Islet precursor cell (in vitro differentiated cells): ENCODE results near the gene DOCK8.

Experiments
- DNase-seq: peaks from one replicate; pipeline ENCODE4 v3.0.0-alpha.2; 2018

DOCK8 gene

DNA sequence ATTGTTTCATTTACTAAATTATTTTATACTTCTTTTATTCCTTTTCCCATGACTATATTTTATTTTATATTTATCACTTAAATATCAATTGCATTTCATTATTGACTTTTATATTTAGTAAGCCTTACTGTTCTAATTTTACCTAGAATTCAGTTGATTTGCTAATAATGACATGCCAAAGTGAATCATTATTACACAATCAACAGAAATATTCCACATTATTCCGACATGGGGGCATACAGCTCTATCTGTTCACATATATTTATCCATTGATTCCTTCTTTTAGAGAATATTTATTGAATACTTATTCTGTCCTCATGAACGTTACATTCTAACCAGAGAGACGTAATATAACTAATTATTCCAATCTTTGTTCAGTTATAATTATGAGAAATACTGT, 221.8 kb downstream of the DOCK8 start:
- no peak for DNase-seq

DNA sequence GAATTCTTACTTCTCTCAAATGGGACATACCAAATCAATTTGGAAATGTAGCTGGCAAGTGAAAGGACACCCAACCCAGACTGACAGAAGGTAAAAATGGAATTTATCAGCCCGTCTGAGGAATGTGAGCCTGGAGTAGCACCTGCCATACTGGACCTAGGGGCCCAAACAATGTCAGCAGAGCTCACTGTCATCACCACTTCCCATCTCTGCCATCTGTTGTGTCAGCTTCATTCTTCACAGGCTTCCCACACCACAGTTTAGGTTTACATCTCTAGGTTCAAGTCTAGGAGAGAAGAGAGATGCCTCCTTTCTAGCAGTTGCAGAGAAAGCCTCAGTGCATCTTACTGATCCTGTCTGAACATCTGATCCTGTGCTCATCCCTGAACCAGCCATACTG, 222.4 kb downstream of the DOCK8 start:
- no peak for DNase-seq

DNA sequence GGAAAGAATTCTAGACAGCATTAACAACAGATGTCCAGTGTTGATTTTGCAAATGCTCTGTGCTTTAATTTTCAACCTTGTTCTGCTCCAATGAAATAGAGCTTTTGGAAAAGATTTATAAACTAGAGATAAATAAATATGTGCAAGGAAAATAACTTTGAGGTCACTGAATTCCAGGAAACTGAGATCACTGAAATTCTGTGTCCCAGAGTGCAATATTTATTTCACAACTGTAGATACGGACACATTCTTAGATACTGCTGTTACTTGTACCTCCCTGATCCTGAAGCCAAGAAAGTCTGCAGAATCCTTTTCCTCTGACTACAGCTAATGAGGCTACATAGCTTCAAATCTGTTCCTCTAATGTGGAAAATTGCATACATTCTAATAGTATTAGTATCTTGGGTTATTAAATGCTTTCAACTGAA, 222.9 kb downstream of the DOCK8 start:
- no peak for DNase-seq

DNA sequence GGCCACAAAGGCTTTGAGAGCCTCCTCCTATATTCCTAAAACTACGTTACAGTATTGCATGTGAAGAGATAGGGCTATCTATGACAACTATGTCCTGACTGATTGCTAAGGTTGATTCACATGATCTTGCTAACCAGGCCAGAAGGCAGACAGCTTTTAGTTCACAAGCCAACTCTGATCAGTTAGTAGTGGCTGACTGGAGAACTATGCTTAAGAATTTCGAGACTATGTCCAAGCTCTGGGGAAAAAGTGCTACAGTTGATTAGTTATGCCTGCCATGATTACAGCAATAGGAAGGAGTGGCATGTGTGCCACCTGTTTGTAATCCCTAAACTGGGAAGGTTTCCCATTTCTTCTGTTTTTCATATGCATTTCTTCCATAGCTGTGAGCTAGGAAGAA, 223.4 kb downstream of the DOCK8 start:
- no peak for DNase-seq

DNA sequence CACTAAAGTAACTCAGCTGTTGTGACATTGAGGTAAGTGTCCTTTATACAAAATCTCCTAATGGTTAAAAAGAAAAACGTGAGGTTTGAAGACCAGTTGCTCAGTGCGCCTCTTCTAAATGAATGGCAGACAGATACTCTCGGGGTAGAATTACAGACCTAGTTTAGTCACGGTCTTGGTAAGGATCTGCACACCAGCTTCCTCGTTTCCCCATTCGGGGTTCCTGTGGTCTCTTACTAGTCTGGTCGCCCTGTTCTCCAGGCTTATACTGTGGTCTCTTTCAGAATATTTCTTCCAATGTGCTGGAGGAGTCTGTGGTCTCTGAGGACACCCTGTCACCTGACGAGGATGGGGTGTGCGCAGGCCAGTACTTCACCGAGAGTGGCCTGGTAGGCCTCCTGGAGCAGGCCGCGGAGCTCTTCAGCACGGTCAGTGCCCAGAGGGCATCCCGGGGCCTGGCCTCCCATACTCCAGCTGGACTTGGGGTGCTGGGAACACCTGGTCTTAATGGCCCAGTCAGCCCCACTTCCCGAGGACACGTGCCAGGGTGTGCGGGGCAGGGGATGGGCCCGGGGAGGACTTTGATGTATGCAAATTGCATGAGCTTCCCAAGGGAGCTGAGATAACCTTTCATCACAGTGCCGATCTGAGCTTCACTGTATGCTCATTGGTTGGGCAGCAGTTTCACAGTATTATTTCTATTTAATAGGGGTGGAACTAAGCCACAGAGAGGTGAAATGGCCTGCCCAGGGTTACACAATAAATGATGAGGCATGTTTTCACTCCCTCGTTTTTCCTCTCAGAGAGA, 224.5 kb downstream of the DOCK8 start:
- DNase-seq = no peak

DNA sequence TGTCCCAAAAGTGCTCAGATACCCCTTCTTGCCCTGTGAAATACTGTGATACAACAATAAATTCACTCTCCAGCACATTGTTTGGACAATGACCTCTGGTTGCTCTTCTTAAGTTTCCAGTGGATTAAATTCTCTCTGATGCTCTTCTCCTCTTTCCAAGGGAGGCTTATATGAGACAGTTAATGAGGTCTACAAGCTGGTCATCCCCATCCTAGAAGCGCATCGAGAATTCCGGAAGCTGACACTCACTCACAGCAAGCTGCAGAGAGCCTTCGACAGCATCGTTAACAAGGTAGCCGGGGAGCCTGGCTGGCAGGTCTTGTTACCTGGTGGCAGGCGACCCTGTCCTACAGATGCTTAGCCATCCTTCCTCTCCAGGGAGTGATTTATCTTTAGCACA, 226.5 kb downstream of the DOCK8 start:
- DNase-seq = no peak

DNA sequence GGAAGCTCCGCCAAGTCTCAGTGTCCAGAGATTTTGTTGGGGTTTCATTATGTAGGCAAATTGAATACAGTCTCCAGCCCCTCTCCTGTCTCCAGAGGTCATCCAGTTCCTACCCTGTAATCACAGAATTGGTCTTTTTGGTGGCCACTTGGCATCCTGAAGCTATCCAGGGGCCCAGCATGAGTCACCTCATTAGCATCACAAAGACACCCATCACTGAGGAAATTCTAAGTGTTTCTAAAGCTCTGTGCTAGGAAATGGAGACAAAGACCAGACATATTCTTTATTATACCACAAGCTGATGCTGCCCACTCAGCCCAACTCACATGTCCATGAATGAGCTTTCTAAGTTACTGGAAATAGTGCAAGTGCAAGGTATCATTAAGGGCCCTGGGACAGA, 229.9 kb downstream of the DOCK8 start:
- DNase-seq = peak; percentile 64

DNA sequence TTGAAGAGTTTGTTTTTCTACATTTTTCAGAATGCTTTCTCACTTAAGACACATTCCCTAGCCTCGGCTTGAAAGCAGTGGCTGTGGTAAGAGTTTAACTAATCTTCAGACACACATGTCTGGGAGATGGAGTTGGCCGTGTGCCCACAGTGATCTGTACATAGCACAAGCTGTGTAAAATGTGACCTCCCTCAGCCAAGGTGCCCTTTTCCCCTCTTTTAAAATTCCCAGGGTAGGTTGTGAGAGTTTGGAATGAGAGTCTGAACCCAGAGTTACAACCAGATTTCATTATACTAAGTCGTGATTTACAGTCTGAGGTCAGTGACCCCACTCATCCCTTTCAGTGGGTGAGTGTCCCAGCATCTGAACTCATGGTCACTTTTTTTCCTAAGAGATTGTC, 230.4 kb downstream of the DOCK8 start:
- no peak for DNase-seq

DNA sequence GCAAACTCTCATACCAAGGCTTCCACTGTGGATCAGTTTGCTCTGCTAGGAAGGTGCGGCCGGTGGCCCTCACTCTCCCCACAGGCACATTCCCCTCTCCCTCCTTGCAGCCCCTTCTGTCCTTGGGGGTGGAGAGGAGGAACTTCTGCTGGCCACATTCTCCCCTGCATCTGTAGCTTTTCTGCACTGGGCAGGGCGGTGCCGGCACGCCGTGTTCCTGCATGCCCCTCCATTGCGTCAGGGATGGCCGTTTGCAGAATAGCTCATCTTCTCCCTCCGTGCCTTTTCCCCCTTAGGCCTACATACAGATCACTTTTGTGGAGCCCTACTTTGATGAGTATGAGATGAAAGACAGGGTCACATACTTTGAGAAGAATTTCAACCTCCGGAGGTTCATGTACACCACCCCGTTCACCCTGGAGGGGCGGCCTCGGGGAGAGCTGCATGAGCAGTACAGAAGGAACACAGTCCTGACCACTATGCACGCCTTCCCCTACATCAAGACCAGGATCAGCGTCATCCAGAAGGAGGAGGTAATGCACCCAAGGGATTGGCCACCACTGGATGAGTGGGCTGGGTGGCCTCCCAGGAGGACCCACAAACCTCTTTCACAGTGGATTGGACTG, 231.5 kb downstream of the DOCK8 start:
- DNase-seq = no peak

DNA sequence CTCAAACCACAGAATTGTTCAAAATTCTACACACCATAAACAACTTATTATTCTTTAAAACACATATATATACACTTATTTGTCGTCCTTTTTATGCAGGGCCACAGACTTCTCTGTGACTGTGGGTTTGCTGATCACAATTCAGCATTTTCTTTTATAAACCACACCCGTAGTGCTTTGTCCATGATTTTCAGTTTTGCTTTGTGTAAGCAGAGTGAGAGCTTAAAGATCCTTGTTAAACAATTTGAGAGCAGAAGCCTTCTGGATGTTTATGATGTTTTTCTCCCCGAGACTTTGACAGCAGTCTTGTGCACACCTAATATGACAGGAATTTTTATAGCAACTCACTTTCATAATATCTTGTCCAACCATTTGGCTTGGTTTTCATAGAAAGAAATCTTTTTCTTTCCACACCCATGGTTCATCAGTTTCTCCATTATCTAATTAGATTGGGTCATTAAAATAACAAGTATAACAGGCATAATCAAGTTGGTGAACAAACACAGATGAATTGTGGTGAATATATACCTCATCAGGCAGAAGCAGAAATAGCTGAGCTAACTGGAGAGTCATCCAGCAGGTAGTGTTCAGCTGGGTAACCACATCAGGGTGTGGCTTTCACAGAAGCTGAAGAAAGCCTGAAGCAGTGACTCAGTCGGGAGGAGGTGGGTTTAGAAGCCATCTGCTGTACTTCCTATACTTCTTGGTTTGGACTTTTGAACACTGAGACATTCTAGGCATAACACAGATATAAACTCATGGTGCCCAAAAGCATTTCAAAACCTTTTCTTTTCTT, 232.8 kb downstream of the DOCK8 start:
- peak; percentile 70 for DNase-seq

DNA sequence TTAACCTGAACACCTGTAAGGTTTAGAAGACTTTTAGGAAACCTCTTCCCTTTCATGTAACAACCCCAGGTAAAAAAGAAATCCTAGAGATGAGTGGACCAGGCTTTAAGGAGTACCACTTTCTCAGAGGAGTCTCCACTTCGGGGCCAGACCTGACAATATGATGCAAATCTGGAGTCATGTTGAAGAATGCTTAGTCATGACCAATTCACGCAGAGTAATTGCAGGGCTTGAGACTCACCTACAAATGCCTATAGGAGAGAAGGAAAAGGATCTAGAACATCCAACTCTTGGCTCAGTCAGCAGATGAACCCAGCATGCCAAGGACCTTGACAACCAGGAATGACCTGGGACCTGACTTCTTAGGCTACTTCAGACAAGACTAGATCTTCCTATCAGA, 235.4 kb downstream of the DOCK8 start:
- no peak for DNase-seq

DNA sequence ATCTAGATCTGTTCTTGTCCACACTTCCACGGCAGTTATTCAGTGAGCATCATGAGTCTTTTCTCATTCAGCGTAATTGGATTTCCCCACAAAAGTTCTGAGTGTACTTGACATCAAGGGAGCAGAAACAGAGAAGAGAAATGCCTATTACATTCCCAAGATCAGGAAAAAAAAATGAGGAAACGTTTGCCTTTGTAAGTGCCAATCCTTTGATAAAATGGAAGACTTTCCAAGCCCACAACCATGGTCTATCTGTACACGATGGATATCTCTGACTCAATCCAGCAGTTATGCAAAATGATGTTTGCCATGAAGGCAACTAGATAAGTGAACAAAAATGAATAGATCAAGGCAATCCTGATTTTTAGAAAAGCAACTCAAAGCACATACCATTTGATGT, 235.9 kb downstream of the DOCK8 start:
- no peak for DNase-seq

DNA sequence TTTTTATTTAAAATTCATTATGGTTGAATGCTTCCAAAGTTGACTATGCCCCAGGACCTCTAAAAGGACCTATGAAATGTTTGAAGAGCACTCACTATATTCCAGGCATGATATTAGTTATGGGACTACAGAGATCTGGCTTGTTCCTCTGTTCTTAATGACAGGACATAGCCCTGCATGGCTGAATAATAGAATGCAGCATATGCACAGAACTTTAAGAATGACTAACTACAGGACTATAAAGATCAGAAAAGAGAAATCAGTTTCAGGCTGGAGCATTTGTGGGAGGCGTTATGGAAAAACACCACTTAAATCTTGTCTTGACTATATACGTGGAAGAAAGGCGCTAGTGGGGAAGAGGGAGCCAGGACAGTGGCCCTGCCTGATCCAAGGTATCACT, 239.2 kb downstream of the DOCK8 start:
- DNase-seq = no peak

DNA sequence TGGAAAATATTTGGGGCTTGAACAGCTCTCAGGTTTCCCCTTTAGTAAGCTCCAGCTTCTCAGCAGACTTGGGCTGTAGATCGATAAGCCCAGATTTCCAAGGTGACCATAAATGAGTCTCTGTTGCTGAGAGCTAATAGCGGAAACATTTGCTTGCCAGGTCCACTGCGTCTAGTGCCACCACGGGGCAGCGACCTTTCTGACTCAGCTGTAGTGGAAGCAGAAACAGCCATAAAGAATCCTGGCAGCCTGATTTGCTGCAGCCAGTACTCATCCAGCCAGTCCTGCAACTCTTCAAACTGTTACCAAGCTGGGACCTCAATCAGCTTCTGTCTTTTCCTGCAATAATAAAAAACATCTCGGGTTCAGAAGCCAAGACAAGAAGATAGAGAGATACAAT, 241.7 kb downstream of the DOCK8 start:
- peak; percentile 78 for DNase-seq

DNA sequence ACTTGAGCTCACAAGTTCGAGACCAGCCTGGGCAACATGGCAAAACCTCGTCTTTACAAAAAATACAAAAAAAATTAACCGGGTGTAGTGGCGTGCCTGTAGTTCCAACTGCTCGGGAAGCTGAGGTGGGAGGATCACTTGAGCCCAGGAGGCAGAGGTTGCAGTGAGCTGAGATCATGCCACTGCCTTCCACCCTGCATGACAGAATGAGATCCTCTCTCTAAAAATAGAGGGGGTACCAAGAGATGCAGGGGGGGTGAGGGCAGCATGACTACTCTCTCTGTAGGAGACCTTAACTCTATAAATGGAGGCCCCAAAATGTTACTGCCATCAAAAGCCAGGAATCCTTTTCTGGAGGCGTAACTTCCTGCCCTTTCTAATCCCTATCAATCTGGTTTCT, 243.9 kb downstream of the DOCK8 start:
- no peak for DNase-seq

DNA sequence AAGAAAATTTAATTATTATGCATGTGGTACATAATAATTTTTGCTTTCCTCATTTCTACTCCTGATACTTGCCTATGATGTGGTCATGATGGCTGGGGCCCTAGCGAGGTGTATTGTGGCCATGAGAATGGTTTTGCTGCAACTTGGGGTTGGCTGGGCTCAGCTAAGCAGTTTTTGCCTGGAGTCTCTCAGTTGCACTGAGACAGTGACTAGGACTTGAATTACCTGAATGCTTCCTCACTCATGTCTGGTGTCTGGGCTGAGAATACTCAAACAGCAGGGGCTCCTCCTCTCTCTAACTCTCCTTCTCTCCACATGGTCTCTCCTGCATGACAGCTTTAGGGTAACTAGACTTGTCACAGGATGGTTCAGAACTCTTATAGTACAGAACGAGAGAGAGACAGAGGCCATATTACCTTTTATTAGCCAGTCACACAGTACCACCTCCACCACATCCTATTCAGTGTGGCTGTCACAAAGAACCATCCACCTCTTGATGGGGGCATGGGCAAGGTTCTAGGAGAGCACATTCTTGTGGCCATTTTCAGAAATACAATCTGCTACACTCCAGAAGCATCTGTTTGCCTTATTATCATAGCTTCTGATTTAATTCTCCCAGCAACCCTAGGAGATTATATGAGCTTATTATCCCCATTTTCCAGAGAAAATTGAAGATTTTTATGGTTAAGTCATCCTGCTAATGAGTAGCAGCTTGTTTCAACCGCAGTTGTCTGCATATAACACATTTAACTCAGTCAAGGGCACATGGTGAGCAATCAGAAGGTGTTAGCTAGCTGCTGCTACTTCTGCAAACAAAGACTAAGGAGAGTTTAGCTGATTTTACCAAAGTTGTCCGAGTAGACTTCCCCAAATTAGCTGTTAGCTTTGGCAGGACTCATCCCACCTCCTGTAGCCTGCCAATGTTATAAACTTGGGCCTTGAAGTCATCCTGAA, 245.1 kb downstream of the DOCK8 start:
- no peak for DNase-seq

DNA sequence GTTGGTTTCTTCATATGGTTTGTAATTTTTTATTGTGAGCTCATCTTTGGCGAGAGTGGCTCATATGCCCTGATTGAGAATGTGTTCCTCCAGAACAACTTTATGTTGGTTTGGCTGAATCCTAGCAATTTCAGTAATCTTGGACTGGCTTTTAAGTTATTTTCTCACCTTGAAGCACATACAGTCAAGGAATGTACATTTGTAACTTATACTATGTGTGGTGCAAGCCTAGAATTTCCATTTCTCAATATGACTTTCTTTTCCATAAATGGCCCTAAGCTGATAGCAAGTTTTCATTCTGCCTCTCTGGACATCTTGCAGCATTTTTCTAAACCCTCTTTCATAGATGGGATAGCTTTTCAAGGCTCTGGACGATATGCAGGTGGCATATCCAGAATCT, 247.5 kb downstream of the DOCK8 start:
- no peak for DNase-seq

DNA sequence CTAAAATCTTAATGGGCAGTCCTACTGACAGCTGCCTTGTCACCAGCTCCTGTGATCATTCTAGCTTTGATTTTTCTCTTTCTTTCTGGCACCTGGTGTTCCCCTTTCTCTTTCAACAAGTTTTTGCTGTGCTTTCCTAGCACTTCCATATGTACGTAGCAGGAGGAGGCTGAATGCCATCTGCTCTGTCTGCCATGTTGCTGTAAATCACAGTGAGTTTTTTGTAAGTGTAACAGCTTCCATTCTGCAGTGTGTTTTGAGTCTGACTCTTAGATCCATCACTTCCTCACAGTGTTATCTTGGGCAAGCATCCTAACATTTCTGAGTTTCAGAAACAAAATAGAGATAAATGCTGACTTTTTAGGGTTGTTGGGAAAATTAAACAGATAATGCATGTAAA, 247.9 kb downstream of the DOCK8 start:
- DNase-seq = no peak

DNA sequence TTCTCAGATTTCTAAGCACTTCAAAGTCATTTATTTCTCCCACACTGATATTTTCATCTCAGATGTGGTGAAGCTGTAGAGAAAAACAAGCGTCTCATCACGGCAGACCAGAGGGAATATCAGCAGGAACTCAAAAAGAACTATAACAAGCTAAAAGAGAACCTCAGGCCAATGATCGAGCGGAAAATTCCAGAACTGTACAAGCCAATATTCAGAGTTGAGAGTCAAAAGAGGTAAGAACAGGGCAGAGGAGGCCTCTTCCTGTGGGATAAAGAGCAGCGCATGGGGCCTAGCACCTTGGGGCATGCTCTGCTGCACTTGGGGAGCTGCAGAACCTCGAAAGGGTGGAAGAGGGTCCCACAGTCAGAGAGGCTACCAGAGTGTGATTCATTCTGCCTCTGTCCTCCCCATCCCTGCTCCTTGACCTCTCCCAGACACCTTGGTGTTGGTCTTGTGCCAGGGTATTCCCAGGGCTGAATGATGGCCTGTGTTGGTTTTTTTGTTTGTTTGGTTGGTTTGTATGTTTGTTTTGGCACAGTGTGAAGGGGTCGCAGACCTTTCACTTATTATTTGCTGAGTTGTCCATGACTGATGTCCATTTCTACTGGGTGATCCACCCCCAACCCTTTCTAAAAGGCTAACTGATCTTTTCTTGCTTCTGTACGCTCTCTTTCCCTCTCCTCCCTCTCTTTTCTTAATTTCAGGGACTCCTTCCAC, 248.9 kb downstream of the DOCK8 start:
- no peak for DNase-seq

DNA sequence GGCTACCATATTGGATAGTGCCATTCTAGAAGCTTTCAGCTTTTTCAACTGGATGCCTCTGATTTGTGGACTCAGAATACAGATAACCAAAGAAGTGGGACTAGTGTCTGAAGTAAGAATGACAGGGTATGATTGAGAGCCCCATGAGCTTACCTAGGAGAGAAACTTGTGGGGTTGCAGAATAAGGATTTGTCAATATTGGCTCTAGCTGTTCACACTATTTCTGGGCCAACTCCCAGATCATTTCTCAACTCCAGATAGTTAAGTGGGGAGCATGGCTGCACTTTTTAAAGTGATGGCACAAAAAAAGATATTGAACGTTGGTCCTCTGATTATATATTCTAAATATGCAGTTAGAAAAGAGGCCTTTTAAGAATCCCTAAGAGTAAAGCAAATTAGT, 252.1 kb downstream of the DOCK8 start:
- no peak for DNase-seq

DNA sequence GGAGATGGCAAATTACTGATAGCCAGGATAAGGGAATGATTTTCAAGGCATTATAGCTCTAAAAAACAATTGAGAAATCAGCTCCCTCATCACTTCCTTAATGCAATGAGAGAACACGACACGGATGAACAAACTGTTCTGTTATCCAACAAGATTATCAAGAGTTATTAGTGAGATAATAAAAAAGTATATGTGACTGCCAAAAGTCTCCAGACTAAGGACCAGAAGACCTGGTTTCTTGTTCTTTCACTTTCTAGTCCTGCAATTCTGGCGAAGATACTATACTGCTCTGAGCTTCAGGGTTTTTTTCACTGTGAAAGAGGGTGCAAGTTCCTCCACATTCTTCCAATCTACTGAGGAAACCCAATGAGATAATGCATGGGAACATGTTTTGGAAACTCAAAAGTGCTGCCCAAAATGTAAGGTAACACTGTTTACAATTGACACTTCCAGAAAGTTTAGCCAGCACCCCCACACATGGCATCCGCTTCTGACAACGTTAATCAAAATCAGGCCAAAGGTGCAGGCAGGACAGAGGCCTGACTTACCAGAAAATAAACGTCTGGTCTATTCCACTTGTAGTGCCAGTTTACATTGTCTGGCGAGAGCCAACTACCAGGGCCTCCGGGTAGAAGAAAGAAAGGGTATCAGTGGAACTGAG, 254.2 kb downstream of the DOCK8 start:
- no peak for DNase-seq
